ENCODE results near the gene LUZP1.

LUZP1 gene

GRCh38 chr1:23124259-23125026 lies 44.2 kb downstream of the LUZP1 start:
- TF ChIP-seq POLR2A (IDR thresholded peaks at IDR 0.05; ENCODE audit: low read depth, low read length): no peak
- FAIRE-seq (no peak), DNase-seq (ENCODE audit: insufficient read length, low spot score) (no peak)

- no peak for TF ChIP-seq POLR2A (IDR thresholded peaks at IDR 0.05; ENCODE audit: low read depth, low read length)
- FAIRE-seq (no peak), DNase-seq (ENCODE audit: insufficient read length, low spot score) (no peak)
Observed at GRCh38 chr1:23123528-23123927, 45.1 kb downstream of the LUZP1 start.

- TF ChIP-seq POLR2A (IDR thresholded peaks at IDR 0.05; ENCODE audit: low read depth, low read length): no peak
- DNase-seq (ENCODE audit: insufficient read length, low spot score) (no peak), FAIRE-seq (no peak)
Observed at GRCh38 chr1:23122796-23123195, 45.9 kb downstream of the LUZP1 start.

GRCh38 chr1:23122023-23122748 lies 46.5 kb downstream of the LUZP1 start:
- no peak for DNase-seq (ENCODE audit: insufficient read length, low spot score)
- no peak for FAIRE-seq
- no peak for TF ChIP-seq POLR2A (IDR thresholded peaks at IDR 0.05; ENCODE audit: low read depth, low read length)

DNA sequence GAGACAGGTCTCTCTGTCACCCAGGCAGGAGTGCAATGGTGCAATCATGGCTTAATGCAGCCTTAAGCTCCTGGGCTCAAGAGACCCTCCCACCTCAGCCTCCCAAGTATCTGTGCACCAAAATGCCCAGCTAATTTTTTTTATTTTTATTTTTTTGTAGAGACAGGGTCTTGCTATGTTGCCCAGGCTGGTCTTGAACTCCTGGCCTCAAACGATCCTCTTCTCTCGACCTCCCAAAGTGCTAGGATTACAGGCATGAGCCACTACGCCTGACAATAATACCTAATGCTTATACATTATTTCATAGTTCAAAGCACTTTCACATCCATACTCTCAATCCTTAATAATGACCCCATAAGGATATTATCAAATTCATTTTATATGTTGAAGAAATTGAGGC lies 48.3 kb downstream of the LUZP1 start:
- no peak for DNase-seq (ENCODE audit: insufficient read length, low spot score)
- FAIRE-seq: no peak
- TF ChIP-seq POLR2A (IDR thresholded peaks at IDR 0.05; ENCODE audit: low read depth, low read length): no peak

DNA sequence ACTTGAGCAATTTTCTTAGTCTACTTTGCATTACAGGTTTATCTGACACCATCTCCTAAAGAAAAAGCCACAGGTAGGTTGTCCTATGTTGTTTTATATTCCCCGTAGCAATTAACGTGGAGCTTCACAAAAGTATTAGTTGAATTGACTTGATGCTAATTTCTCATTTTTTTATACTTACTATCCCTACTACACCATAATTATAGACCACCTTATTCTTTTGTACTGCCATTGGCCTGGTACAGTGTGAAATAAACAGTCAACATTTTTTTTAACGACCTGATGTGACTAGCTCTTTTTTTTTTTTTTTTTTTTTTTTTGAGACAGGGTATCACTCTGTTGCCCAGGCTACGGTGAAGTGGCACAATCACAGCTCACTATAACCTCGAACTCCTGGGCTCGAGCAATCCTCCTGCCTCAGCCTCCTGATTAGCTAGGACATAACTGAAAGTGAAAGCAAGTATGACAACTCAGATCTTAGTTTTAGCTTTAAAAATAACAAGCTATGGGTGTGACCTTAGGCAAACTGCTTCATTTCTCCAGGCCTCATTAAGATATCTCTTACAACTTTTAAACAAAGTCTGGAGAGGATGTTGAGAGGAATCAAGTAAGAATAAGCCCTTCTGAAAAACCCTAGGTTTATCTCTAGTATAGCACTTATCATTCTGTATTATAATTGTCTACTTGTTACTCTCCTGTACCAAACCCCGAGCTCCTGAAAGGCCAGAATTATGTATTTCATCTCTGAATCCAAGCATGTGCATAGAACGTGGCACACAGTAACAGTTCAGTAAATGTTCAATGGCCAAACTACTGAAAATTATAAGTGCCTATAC lies 49.5 kb downstream of the LUZP1 start:
- no peak for FAIRE-seq
- DNase-seq (ENCODE audit: insufficient read length, low spot score): no peak
- no peak for TF ChIP-seq POLR2A (IDR thresholded peaks at IDR 0.05; ENCODE audit: low read depth, low read length)

GRCh38 chr1:23118407-23118806 lies 50.2 kb downstream of the LUZP1 start:
- FAIRE-seq (no peak), DNase-seq (ENCODE audit: insufficient read length, low spot score) (no peak)
- TF ChIP-seq POLR2A (IDR thresholded peaks at IDR 0.05; ENCODE audit: low read depth, low read length): no peak

DNA sequence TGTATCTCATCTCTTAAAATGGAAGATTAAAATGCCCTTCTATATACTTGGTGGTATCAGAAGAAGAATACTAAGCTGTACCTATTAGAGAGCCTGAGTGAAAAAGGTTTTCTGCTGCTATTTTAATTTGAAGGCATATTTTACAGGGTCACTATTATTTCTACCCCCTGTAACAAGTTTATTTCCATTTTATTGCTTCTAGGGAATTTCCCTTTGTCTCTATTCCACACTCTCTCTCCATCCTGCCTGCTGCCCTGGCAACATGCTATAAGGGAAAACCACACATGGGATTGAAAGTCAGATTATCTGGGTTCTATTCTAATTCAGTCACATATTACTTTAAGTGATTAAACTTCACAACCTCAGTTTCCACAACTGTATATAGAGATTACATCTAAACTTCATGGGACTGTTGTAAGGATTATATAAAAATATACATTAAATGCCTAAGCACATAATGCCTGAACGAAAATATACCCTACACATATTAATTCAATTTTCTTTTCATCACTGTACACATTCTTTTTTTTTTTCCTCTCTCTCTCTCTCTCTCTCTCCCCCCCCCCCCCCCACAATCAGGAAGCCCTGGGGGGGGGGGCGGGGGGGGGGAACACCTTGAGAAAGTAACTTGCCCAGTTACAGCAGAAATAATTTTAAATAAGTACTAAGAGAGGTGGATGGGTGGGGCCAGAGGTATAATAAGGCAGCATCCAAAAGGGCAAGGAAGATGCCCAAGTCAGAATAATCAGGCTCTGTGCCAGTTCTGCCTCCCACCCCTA lies 51.5 kb downstream of the LUZP1 start:
- no peak for FAIRE-seq
- no peak for TF ChIP-seq POLR2A (IDR thresholded peaks at IDR 0.05; ENCODE audit: low read depth, low read length)
- DNase-seq (ENCODE audit: insufficient read length, low spot score): no peak

DNA sequence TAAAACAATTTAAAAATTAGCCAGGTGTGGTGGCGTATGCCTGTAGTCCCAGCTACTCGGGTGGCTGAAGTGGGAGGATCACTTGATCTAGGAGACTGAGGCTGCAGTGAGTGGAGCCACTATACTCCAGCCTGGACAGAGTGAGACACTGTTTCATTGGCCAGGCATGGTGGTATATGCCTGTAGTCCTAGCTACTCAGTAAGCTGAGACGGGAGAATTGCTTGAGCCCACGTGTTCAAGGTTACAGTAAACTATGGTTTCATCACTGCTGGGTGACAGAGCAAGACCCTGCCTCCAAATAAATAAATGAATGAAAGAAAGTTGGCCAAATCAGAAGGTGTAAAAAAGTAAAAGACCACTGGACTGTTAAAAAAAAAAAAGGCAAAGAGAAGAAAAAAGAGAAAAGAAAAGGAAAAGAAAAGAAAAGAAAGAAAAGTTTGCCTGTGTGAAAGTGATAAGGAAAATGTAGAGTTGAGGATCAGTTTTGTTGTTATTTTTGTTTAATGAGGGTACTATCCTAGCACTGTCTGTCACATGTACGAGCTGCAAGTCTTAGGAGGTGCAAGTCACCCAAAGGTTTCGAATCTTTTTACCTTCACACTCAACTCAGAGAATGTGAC lies 52.3 kb downstream of the LUZP1 start:
- TF ChIP-seq POLR2A (IDR thresholded peaks at IDR 0.05; ENCODE audit: low read depth, low read length): no peak

GRCh38 chr1:23114424-23115079 lies 54.1 kb downstream of the LUZP1 start:
- no peak for DNase-seq (ENCODE audit: insufficient read length, low spot score)
- FAIRE-seq: no peak
- no peak for TF ChIP-seq POLR2A (IDR thresholded peaks at IDR 0.05; ENCODE audit: low read depth, low read length)

More for the DNA sequence above, 52.3 kb downstream of the LUZP1 start:
- FAIRE-seq (no peak), DNase-seq (ENCODE audit: insufficient read length, low spot score) (no peak)

DNA sequence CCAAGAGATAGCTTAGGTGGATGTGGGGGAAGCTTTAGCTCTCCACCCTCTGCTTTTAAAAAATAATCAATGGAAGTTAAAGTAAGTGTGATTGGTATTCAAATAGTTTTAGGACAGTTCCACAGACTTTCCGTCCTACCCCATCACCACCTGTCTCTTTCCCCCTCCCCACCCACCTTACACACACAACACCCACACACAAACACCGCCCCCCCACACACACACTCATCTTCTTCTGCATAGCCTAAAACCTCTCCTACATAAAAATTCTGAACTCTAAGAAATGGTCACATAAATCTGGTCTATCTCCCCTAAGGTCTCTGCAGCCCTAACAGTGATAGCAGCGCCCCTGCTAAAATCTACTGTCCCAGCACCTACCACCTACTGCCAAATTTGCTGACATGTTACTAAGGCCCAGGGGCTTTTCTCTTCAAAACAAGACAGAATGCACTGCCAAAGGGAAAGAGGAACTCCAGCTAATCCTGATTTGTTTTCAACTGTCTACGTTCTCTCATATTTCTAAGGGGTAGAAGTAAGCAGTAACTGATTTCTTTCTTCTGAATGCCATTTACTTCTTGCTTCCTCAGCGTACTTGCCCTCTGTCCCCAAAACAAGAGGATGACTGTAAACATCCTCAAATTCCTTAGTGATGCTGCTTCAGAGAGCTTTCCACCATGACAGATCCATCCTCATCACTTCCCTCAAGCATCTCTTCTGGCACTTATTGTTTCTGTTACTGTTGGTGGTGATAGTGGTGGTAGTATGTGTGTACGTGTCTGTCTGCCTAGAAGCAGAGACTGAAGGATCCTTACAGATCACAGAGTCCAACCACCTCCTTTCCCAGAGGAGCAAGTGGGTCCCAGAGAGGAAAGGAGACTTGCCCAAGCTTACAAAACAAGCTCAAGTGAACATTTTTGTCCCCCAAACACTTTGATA lies 56.8 kb downstream of the LUZP1 start:
- TF ChIP-seq POLR2A (IDR thresholded peaks at IDR 0.05; ENCODE audit: low read depth, low read length): no peak

DNA sequence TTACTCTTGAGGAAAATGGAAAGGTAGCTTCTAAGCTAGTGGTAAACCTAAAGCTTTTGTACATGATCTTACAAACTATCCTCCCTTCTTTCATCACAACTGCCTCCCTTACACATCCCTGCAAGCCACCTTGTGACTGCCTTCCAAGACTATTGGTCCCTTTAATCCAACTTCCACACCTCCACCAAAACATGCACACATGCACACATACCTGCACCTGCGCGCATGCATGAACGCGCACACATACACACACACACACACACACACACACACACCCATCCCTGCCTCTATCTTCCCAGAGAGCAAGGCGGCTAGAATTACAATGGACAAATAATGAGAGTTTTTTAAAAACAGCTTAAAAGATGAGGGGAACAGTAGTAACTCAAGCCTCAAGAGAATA lies 58.3 kb downstream of the LUZP1 start:
- no peak for DNase-seq (ENCODE audit: insufficient read length, low spot score)
- FAIRE-seq: no peak
- TF ChIP-seq POLR2A (IDR thresholded peaks at IDR 0.05; ENCODE audit: low read depth, low read length): no peak

More for the DNA sequence above, 56.8 kb downstream of the LUZP1 start:
- FAIRE-seq (no peak), DNase-seq (ENCODE audit: insufficient read length, low spot score) (no peak)
